Panc1 (cell line): ENCODE measurements around the gene ACTR3. TPM values are rescaled to one million over a fixed set of nuclear protein-coding genes. Genes with fewer than 3 reads are reported as not detected.

Source experiments
- ATAC-seq: fragments of 200-7000 bp; cut with Tn5 transposase; 2 replicates; pipeline ENCODE4 v1.9.1; 2020; ENCODE audit warnings: mild to moderate bottlenecking, moderate library complexity
- BruUV-seq: library from RNA; stranded (reverse); fragments of 400-500 nt; replicated peaks from 2 replicates; lab custom pipeline; 2021; lab: Mats Ljungman, UMichigan
- CTCF ChIA-PET: fragments of 300-600 bp; sonication (Branson Sonifier 250); formaldehyde crosslinking; loops from one replicate; lab custom pipeline; 2022; ENCODE audit warnings: antibody characterized with exemption; lab: Charles Lee
- POLR2A ChIA-PET: fragments of 300-600 bp; sonication (Branson Sonifier 250); formaldehyde crosslinking; loops from one replicate; lab custom pipeline; 2022; ENCODE audit warnings: antibody characterized with exemption; lab: Charles Lee
- DNase-seq: peaks from one replicate; pipeline ENCODE4 v3.0.0-alpha.2; 2010; ENCODE audit warnings: low read depth, low spot score
- H3K27ac ChIP-seq: 2 replicates; pipeline ENCODE4 v1.5.1; 2011; ENCODE audit warnings: mild to moderate bottlenecking, low read length, inconsistent platforms
- H3K27me3 ChIP-seq: fragments of 200-500 bp; sonication (Bioruptor generic); 2 replicates; pipeline ENCODE4 v1.6.0; 2014; ENCODE audit warnings: low read length, inconsistent platforms; ENCODE audit not compliant: control insufficient read depth, insufficient read depth
- H3K36me3 ChIP-seq: fragments of 200-500 bp; sonication (Bioruptor generic); 2 replicates; pipeline ENCODE4 v1.5.1; 2014; ENCODE audit warnings: inconsistent platforms, mild to moderate bottlenecking, low read length, moderate library complexity; ENCODE audit not compliant: control insufficient read depth, insufficient read depth
- H3K4me1 ChIP-seq: 2 replicates; pipeline ENCODE4 v1.5.1; 2011; ENCODE audit warnings: inconsistent platforms, mild to moderate bottlenecking, low read length, moderate library complexity; ENCODE audit not compliant: control insufficient read depth, insufficient read depth
- H3K4me3 ChIP-seq, 2 experiments: 2 replicates each; pipeline ENCODE4 v1.5.1; 2011 to 2012; ENCODE audit warnings: low read depth in 2 of 2, low read length in 2 of 2, mild to moderate bottlenecking in 2 of 2, inconsistent platforms in 1 of 2, moderate library complexity in 1 of 2
- H3K9me3 ChIP-seq: fragments of 200-500 bp; sonication (Bioruptor generic); 2 replicates; pipeline ENCODE4 v1.5.1; 2014; ENCODE audit warnings: low read depth, mild to moderate bottlenecking, inconsistent platforms, low read length, moderate library complexity; ENCODE audit not compliant: control insufficient read depth, insufficient read depth
- CTCF ChIP-seq: fragments of 450-650 bp; IDR thresholded peaks from 2 replicates; pipeline ENCODE4 v1.5.1; 2017; ENCODE audit warnings: mild to moderate bottlenecking
- POLR2AphosphoS5 ChIP-seq: IDR thresholded peaks from 2 replicates; pipeline ENCODE4 v1.6.1; 2012; ENCODE audit warnings: mild to moderate bottlenecking, low read depth, low read length, moderate library complexity
- REST ChIP-seq, 2 experiments: IDR thresholded peaks; 2 replicates each; pipeline ENCODE4 v1.6.1; 2011 to 2012; ENCODE audit warnings: low read depth in 2 of 2, control low read depth in 1 of 2, low read length in 1 of 2, mild to moderate bottlenecking in 1 of 2, moderate library complexity in 1 of 2; ENCODE audit not compliant: insufficient read depth in 1 of 2
- SIN3A ChIP-seq: IDR thresholded peaks from 2 replicates; pipeline ENCODE4 v1.6.1; 2012; ENCODE audit warnings: low read depth, mild to moderate bottlenecking, low read length, moderate library complexity, borderline replicate concordance; ENCODE audit not compliant: insufficient read depth
- TCF7L2 ChIP-seq: IDR thresholded peaks from 2 replicates; pipeline ENCODE4 v1.6.1; 2011; ENCODE audit warnings: mild to moderate bottlenecking, low read depth, low read length, inconsistent platforms
- in situ Hi-C: cut with HindIII; loops from 2 replicates; pipeline ENCODE4 v1.10.0; 2016; ENCODE audit warnings: low sequenced_read_pairs, low pct_unique_long_range_greater_than_20kb
- intact Hi-C: fragments of 100-400 bp; cut with micrococcal nuclease; formaldehyde crosslinking; loops from one replicate; pipeline ENCODE4 v1.10.0; 2022; ENCODE audit not compliant: unreplicated experiment
- total RNA-seq: library from RNA; stranded (reverse); gene quantifications from one replicate; pipeline ENCODE4 v1.2.1, GENCODE V29; 2021; ENCODE audit not compliant: unreplicated experiment

The ACTR3 gene
- total RNA-seq, 1 experiment from 2014 or later, result 347 TPM

- Histone ChIP-seq H3K27ac (no peak overlapping the region), H3K27me3 (no peaks in the 10 kb centered on the region), H3K4me3 (no peak overlapping the region), H3K36me3 (no peaks in the 10 kb centered on the region), H3K4me1 (peaks cover 17% of the 10 kb centered on the region), H3K9me3 (no peaks in the 10 kb centered on the region)
- DNase-seq, result no peak
- intact Hi-C loops (no loop called here), in situ Hi-C loops (no loop called here)
- CTCF ChIA-PET, result no interaction called here
- no TSS peak for BruUV-seq
- no peak for ATAC-seq
- POLR2A ChIA-PET, result no interaction called here
- TF ChIP-seq POLR2AphosphoS5 (no peak), SIN3A (no peak), TCF7L2 (no peak), REST (IDR thresholded peaks at IDR 0.05; ENCODE audit: insufficient read depth in 1 of 2, low read depth in 2 of 2, low read length in 1 of 2) (no peak), CTCF (no peak)
Measured at GRCh38 chr2:113973810-113974209, 83.9 kb downstream of the ACTR3 start.

- Histone ChIP-seq H3K27ac (no peak overlapping the region), H3K27me3 (no peaks in the 10 kb centered on the region), H3K36me3 (no peaks in the 10 kb centered on the region), H3K9me3 (no peaks in the 10 kb centered on the region), H3K4me1 (peaks cover 17% of the 10 kb centered on the region), H3K4me3 (no peak overlapping the region)
- intact Hi-C loops (no loop called here), in situ Hi-C loops (no loop called here)
- no peak for DNase-seq
- CTCF ChIA-PET, result no interaction called here
- POLR2A ChIA-PET, result no interaction called here
- no peak for ATAC-seq
- BruUV-seq, result no TSS peak
- TF ChIP-seq TCF7L2 (no peak), CTCF (no peak), REST (IDR thresholded peaks at IDR 0.05; ENCODE audit: insufficient read depth in 1 of 2, low read depth in 2 of 2, low read length in 1 of 2) (no peak), SIN3A (no peak), POLR2AphosphoS5 (no peak)
Measured at GRCh38 chr2:113974727-113975126, 84.8 kb downstream of the ACTR3 start.
